Breast epithelium (tissue), 4 donors: Measurements from ENCODE around the gene RNF121. TPM values are rescaled to one million over a fixed set of nuclear protein-coding genes. Genes with fewer than 3 reads are reported as not detected.

Source experiments
- DNase-seq, 2 donors: peaks; one replicate each; pipeline ENCODE4 v3.0.0-alpha.2; 2019; ENCODE audit warnings: low spot score in 2 of 2
- H3K27ac ChIP-seq, 2 donors: fragments of 200-600 bp; sonication (generic) in 1 of 2; one replicate each; pipeline ENCODE4 v1.5.1; 2016 to 2019; ENCODE audit warnings: mild to moderate bottlenecking in 1 of 2
- H3K27me3 ChIP-seq, 2 donors: fragments of 200-600 bp; sonication (generic) in 1 of 2; one replicate each; pipeline versions ENCODE4 v1.5.1 to v1.6.0; 2017 to 2019; ENCODE audit warnings: control low read depth in 1 of 2, mild to moderate bottlenecking in 1 of 2
- H3K36me3 ChIP-seq: fragments of 200-600 bp; one replicate; pipeline ENCODE4 v1.5.1; 2019
- H3K4me1 ChIP-seq, 2 donors: fragments of 200-600 bp; sonication (generic); one replicate each; pipeline ENCODE4 v1.5.1; 2016 to 2019; ENCODE audit warnings: control low read depth in 1 of 2
- H3K4me3 ChIP-seq, 3 donors: fragments of 200-600 bp; sonication (generic); 1 replicate in 2 of 3; 2 replicates in 1 of 3; pipeline ENCODE4 v1.5.1; 2016 to 2019; ENCODE audit warnings: mild to moderate bottlenecking in 3 of 3, moderate library complexity in 2 of 3
- H3K9me3 ChIP-seq, 2 donors: fragments of 200-600 bp; sonication (generic) in 1 of 2; one replicate each; pipeline ENCODE4 v1.5.1; 2016 to 2019; ENCODE audit warnings: control low read depth in 1 of 2
- POLR2A ChIP-seq: fragments of 450-650 bp; IDR thresholded peaks from one replicate; pipeline ENCODE4 v1.6.1; 2016; ENCODE audit warnings: antibody characterized with exemption, mild to moderate bottlenecking, moderate library complexity
- POLR2AphosphoS5 ChIP-seq, 3 donors: sonication (generic); formaldehyde crosslinking; IDR thresholded peaks; one replicate each; pipeline ENCODE4 v1.6.1; 2017; ENCODE audit warnings: antibody characterized with exemption in 3 of 3
- intact Hi-C: fragments of 100-400 bp; cut with DNase I; formaldehyde crosslinking; loops from one replicate; pipeline ENCODE4 v1.15.1; 2023; ENCODE audit warnings: low total_unique reads
- total RNA-seq, 3 donors: library from RNA; depleted of rRNA; stranded (reverse); fragments of >200 nt; gene quantifications; one replicate each; pipeline ENCODE4 v1.1.0, GENCODE V29; 2016
- TF ChIP-seq, protein P1 (sequence below), 3 donors: fragments of 450-650 bp; IDR thresholded peaks; one replicate each; pipeline ENCODE4 v1.5.1; 2016 to 2017; ENCODE audit warnings: antibody characterized with exemption in 3 of 3, mild to moderate bottlenecking in 3 of 3, moderate library complexity in 3 of 3

The RNF121 gene
- total RNA-seq, 3 donors from 2014 or later, result 21.8 to 39.0 (median 37.3) TPM

GRCh38 chr11:72045849-72046248 is 117.0 kb downstream of the RNF121 start:
- Histone ChIP-seq H3K4me3 (no peak overlapping the region), H3K9me3 (no peaks in the 10 kb centered on the region), H3K27me3 (no peaks in the 10 kb centered on the region), H3K36me3 (no peaks in the 10 kb centered on the region), H3K4me1 (peaks cover 4 to 7% of the 10 kb centered on the region in 2 donors), H3K27ac (peak overlapping the region; percentile 22)
- TF ChIP-seq POLR2AphosphoS5 (IDR thresholded peaks at IDR 0.05) (no peak), POLR2A (no peak)
- TF ChIP-seq, protein P1, sequence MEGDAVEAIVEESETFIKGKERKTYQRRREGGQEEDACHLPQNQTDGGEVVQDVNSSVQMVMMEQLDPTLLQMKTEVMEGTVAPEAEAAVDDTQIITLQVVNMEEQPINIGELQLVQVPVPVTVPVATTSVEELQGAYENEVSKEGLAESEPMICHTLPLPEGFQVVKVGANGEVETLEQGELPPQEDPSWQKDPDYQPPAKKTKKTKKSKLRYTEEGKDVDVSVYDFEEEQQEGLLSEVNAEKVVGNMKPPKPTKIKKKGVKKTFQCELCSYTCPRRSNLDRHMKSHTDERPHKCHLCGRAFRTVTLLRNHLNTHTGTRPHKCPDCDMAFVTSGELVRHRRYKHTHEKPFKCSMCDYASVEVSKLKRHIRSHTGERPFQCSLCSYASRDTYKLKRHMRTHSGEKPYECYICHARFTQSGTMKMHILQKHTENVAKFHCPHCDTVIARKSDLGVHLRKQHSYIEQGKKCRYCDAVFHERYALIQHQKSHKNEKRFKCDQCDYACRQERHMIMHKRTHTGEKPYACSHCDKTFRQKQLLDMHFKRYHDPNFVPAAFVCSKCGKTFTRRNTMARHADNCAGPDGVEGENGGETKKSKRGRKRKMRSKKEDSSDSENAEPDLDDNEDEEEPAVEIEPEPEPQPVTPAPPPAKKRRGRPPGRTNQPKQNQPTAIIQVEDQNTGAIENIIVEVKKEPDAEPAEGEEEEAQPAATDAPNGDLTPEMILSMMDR (IDR thresholded peaks at IDR 0.05), result no peak
- intact Hi-C loops, result no loop called here
- no peak for DNase-seq

Other genes starting within 250 kb of the RNF121 start
- not detected for gene DEFB108B, start 95.8 kb upstream of the RNF121 start, total RNA-seq
- gene DEFB131B, start 50.6 kb upstream of the RNF121 start, total RNA-seq, result not detected
- 10 to 100 TPM; 10.2 to 14.0 (median 12.8) TPM for gene XNDC1N, start 452 bp upstream of the RNF121 start, total RNA-seq
- 10 to 100 TPM in 2 of 3 donors, 1 to 10 TPM in 1; 2.6 to 10.4 (median 10.2) TPM for gene IL18BP, start 69.9 kb downstream of the RNF121 start, total RNA-seq
- gene NUMA1, start 151.5 kb downstream of the RNF121 start, total RNA-seq, result 100 to 1,000 TPM; 240 to 412 (median 283) TPM
- 100 to 1,000 TPM in 1 of 3 donors, 10 to 100 TPM in 2; 14.9 to 103 (median 17.1) TPM for gene LRRC51, start 151.8 kb downstream of the RNF121 start, total RNA-seq
- gene LAMTOR1, start 174.3 kb downstream of the RNF121 start, total RNA-seq, result 100 to 1,000 TPM in 2 of 3 donors, 10 to 100 TPM in 1; 87.2 to 120 (median 112) TPM
- gene TOMT, start 176.9 kb downstream of the RNF121 start, total RNA-seq, result not detected
- gene ANAPC15, start 183.6 kb downstream of the RNF121 start, total RNA-seq, result 10 to 100 TPM; 12.1 to 22.4 (median 21.4) TPM
- gene FOLR3, start 206.7 kb downstream of the RNF121 start, total RNA-seq, result under 1 TPM in 1 of 3 donors, not detected in 2; 0.48 TPM